Measurements from ENCODE around the gene CREBBP.

The CREBBP gene

DNA sequence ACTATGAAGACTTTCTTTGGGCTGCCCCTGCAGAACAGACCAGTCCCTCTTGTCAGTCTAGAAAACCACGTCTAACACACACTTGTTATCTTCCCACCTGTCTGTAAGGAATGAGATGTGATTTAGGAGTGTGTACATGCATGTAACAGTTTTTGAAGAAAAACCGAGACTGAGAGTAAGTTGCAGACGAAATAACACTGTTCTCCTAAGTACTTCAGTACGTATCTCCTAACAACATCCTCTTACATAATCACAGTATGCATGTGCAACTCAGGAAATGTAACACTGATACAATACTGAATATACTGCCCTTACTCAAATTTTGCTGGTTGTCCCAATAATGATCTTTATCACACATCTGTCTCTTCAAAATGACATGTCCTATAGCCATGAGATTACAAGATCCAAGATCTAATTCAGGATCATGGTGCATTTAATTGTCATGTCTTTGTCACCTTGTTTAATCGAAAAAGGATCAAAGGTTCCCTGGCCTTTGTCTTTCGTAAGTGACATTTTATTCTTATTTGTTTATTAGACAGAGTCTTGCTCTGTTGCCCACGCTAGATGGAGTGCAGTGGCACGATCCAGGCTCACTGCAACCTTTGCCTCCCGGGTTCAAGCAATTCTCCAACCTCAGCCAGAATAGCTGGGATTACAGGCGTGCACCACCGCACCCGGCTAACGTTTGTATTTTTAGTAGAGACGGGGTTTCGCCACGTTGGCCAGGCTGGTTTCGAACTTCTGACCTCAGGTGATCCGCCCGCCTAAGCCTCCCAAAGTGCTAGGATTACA lies 25.6 kb downstream of the CREBBP start:
- FAIRE-seq, result no peak

DNA sequence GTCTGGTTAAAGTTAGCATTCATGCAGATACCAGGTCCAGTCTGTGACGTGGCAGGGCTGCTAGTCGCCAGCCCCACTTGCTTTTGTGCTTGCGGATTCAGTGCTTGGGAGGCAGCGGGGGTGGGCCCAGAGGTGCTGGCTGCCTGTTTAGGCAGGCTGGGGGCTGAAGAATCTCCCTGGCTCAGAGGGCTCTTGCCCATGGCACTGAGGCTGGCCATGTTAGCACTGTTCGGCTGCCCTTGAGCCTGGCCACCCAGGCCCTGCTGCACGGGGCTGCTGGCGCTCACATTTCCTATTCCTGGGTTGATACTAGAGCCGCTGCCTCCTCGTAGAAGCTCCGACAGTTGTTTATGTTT lies 30.0 kb downstream of the CREBBP start:
- FAIRE-seq, result no peak

GRCh38 chr16:3849751-3850543 lies 30.6 kb downstream of the CREBBP start:
- no peak for FAIRE-seq

DNA sequence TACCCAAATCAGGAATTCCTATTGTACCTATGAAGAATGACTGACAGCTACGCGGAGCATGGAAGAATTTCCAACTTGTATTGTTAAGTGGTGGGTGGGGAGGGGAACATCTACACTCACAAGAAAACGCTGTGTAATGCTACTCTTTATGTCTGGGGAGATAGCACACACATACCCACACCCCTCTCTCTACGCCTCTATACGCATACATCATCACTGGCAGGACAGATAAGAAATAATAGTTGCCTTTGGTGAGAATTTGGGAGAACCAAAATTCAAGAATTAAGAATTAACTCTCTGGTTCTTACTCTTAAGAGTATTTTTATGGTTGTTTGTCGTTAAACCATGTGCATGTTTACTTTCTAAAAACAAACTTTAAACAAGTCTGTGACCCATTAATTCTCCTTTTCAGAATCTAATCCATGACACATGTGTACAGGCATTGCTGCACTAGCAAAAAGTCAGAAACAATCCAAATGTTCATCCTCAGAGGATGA lies 33.9 kb downstream of the CREBBP start:
- FAIRE-seq, result no peak

DNA sequence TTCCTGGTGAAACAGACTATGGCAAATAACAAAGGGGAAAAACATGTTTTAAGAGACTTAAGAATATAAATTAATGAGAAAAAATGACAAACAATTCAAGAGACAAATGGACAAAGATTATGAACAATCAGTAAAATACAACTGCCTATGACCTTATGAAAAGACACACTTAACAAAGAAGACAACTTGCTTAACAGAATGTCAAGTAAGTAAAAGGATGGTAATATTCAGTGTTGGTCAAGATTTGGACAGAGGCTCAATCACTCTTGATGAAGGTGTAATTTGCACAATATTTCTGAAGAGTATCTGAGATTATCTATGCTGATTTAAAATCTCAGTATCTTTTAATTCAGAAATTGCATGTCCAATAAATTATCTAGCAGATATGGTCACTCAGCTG lies 34.4 kb downstream of the CREBBP start:
- FAIRE-seq, result no peak

DNA sequence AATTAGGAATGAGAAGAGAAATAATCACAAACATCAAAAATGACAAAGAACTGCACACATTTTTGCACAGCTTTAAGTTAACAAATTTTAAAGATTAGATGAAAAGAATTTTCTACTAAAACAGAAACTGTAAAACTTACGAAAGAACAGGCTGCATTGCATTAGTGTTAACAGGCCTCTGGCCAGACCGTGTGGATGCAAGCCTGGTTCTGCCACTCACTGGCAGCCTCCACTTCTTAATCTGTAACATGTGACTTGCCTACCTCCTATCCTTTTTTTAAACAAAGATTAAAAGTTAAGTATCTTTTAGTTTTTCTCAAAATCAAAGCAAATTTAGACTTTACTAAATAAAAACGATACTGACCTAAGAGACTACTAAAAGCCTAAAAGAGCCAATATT lies 37.5 kb downstream of the CREBBP start:
- no peak for FAIRE-seq

DNA sequence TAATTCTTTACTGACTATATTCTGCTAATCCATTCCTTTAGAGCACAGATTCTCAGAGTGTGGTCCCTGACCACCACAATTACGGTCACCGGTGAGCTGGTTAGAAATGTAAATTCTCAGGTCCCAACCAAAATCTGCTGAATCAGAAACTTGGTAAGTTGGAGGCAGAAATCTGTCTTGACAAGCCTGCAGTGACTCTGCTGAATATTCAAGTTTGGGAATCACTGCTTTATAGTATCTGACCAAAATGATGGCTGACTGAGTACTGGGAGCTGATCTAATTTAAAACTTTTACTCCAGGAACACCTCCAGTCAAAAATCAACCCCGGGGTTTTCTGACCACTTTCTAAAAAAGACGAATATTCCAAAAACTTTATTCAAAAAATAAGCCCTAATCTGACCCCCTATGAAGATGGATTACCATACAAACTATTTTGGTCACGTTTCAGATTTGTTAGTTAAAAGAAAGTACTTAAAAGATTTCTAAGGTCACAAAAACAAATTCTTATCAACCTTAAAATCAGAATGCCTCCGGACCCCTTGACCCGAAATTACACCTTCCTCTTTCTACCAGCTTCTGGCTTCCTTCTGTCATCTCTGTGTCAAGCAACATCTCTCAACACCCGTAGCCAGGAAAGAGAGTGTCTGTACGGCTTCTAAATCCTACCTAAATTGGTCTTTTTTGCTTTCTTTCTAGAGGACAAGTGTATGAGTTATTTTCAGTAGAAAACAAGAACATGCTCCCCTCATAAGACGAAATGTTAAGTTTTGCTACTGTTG lies 38.6 kb downstream of the CREBBP start:
- FAIRE-seq, result no peak

DNA sequence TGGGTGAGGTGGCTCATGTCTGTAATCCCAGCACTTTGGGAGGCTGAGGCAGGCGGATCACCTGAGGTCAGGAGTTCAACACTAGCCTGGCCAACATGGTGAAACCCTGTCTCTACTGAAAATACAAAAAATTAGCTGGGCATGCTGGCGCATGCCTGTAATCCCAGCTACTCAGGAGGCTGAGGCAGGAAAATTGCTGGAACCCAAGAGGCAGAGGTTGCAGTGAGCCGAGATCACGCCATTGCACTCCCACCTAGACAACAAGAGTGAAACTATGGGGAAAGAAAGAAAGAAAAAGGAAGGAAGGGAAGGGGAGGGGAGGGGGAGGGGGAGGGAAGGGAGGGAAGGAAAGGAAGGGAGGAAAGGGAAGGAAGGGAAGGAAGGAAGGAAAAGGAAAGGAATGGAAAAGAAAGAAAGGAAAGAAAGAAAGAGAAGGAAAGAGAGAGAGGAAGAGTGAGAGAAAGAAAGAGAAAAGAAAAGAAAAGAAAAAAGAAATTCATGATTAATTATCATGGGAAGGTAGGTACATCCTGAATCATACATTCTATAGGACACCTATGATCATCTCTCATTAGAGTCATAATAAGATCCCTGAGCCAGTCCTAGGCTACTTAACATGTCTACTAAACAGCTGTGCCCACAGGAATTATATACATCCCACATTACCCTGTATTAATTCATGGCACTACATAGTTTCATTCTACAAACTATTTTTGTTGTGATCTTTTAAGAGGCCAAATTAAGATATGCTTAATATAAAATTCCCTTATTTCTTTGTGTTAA lies 40.9 kb downstream of the CREBBP start:
- no peak for FAIRE-seq

- FAIRE-seq, result no peak
Observed at GRCh38 chr16:3838600-3839401, 41.7 kb downstream of the CREBBP start.

DNA sequence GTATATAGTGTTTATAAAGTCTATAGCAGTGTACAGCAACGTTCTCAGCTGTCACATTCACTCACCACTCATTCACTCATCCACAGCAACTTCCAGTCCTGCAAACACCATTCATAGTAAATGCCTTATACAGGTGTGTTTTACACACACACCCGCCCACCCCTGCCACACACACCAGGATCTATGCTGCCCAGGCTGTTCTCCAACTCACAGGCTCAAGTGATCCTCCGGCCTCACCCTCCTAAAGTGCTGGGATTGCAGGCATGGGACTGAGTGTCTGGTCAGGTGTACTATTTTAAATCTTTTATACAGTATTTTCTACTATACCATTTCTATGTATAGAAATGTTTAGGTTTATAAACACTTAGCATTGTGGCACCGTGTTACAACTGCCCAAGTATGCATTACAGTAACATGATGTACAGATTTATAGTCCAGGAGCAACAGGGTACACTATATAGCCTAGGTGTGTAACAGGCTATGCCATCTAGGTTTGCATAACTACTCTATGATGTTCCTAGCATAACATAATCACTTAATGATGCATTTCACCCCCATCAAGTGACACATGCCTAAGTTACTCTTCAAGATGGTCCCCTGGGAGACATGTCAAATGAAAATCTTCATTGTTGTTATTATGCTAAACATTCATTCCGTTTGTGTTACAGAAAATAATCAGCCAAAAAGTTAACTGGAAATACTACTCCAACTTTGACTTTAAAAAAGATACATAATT lies 42.5 kb downstream of the CREBBP start:
- no peak for FAIRE-seq

DNA sequence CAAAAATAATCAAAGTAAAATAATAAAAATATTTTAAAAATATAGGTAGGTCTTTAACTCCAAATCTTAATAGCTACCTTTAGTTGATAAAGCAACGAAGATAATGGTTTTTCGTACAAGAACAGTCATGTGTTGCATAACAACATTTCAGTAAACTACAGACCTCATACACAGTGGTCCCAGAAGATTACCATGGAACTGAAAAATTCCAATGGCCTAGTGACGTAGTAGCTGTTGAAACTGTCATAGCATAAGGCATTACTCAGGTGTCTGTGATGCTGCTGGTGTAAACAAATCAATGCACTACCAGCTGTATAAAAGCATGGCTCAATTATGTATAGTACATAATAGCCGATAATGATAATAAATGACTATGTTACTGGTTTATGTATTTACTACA lies 43.9 kb downstream of the CREBBP start:
- no peak for FAIRE-seq

DNA sequence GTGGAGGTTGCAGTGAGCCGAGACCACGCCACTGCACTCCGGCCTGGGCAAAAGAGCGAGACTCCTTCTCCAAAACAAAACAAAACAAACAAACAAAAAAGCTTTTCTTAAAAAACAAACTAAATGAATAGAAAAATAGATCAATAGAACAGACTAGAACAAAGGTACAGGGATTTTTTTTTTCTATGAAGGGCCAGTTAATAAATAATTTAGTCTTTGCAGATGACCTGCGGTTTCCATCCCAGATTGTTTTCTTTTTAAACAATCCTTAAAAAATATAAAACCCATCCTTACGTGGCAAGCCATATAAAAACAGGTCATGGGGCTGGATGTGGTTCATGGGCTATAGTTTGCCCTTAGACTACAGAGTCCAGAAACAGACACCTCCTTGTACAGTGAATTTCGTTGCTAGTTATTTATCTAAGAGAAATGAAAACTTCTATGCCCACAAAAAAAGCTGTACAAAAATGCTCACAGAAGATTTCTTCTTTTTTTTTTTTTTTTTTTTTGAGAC lies 45.4 kb downstream of the CREBBP start:
- no peak for FAIRE-seq

GRCh38 chr16:3832668-3833067 lies 47.8 kb downstream of the CREBBP start:
- FAIRE-seq, result no peak

DNA sequence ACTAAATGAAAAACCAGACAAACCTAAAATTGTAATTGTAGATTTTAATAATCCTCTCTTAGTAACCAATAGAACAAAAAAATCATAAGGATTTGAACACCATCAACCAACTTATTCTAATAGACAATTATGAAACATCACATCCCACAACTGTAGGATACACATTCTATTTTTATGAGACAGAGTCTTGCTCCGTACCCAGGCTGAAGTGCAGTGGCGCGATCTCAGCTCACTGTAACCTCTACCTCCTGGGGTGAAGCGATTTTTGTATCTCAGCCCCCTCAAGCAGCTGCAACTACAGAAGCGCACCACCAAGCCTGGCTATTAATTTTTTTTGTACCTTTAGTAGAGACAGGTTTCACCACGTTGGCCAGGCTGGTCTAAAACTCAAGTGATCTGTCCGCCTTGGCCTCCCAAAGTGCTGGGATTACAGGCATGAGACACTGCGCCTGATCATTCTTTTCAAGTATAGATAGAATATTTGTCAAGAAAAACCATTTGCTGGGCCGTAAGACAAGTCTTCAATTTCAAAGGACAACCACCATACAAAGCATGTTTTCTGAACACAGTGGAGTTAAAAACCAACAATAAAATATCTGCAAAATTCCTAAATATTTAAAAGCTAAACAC lies 49.8 kb downstream of the CREBBP start:
- no peak for FAIRE-seq

- FAIRE-seq, result no peak
Observed at GRCh38 chr16:3829631-3830536, 50.6 kb downstream of the CREBBP start.

DNA sequence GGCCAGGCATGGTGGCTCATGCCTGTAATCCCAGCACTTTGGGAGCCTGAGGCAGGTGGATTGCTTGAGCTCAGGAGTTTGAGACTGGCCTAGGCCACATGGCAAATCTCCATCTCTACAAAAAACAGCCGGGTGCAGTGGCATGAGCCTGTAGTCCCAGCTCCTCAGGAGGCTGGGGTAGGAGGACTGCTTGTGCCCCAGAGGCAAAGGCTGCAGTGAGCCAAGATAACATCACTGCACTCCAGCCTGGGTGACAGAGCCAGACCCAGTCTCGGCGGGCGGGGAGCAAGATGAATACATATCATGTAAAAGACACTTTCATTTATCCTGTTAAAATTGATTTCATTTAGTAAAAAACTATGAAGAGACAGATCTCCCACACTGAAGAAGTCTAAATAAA lies 54.6 kb downstream of the CREBBP start:
- FAIRE-seq, result no peak

GRCh38 chr16:3825103-3825502 lies 55.4 kb downstream of the CREBBP start:
- no peak for FAIRE-seq

- no peak for FAIRE-seq
Observed at GRCh38 chr16:3824121-3824795, 56.3 kb downstream of the CREBBP start.

GRCh38 chr16:3823427-3823826 lies 57.1 kb downstream of the CREBBP start:
- no peak for FAIRE-seq
